GM12891 (cell line): ENCODE data around the gene PCTP.

ENCODE experiments used
- PAX5 ChIP-seq: IDR thresholded peaks from 2 replicates; pipeline ENCODE4 v1.6.1; 2011; ENCODE audit warnings: low read length, moderate library complexity, mild to moderate bottlenecking; ENCODE audit not compliant: insufficient read depth, severe bottlenecking
- POLR2A ChIP-seq: IDR thresholded peaks from 2 replicates; pipeline ENCODE4 v1.6.1; 2011; ENCODE audit warnings: low read depth, low read length, control low read depth
- POLR2AphosphoS5 ChIP-seq: IDR thresholded peaks from 2 replicates; pipeline ENCODE4 v1.6.1; 2011; ENCODE audit warnings: low read depth, low read length, control low read depth
- POU2F2 ChIP-seq: IDR thresholded peaks from 2 replicates; pipeline ENCODE4 v1.6.1; 2011; ENCODE audit warnings: low read depth, mild to moderate bottlenecking, control low read depth, low read length, moderate library complexity
- SPI1 ChIP-seq: IDR thresholded peaks from 2 replicates; pipeline ENCODE4 v1.6.1; 2011; ENCODE audit warnings: low read depth, low read length, control low read depth
- TAF1 ChIP-seq: IDR thresholded peaks from 2 replicates; pipeline ENCODE4 v1.6.1; 2011; ENCODE audit warnings: low read depth, low read length, control low read depth

DNA sequence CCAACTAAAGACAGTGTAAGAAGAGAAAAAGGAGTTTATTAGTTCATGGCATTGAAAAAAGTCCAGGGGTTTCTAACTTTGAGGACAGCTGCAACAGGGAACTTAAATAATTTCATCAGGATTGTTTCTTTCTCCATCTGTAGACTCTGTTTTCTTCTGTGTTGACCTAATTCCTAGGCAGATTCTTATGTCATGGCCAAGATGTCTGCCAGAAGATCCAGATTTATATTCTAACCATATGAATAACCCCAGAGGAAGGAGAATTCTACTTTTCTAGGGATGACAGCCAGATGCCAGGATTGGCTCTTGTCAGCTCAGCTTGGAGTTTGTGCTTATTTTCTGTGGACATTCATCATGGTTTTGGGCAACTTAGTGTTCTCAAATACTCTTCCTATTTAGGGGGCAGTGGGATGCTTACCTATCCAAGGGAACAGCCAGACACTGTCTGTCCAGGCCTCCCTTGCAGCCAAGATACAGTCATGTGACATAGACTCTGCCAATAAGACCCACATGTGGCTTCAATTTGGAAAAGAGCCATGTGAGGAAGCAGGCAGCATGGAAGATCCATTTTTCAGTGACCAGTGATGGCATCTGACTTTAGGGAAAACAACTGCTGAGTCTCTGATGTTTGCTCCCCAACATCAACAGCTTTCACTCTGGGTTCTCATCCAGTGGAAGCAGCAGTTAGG, 18.2 kb downstream of the PCTP start:
- no peak for TF ChIP-seq POLR2AphosphoS5
- TF ChIP-seq POLR2A: no peak
- no peak for TF ChIP-seq TAF1
- no peak for TF ChIP-seq POU2F2
- no peak for TF ChIP-seq SPI1
- no peak for TF ChIP-seq PAX5
